ENCODE measurements around the gene CHPF. TPM values are rescaled to one million over a fixed set of nuclear protein-coding genes. Genes with fewer than 3 reads are reported as not detected.

The CHPF gene, protein sequence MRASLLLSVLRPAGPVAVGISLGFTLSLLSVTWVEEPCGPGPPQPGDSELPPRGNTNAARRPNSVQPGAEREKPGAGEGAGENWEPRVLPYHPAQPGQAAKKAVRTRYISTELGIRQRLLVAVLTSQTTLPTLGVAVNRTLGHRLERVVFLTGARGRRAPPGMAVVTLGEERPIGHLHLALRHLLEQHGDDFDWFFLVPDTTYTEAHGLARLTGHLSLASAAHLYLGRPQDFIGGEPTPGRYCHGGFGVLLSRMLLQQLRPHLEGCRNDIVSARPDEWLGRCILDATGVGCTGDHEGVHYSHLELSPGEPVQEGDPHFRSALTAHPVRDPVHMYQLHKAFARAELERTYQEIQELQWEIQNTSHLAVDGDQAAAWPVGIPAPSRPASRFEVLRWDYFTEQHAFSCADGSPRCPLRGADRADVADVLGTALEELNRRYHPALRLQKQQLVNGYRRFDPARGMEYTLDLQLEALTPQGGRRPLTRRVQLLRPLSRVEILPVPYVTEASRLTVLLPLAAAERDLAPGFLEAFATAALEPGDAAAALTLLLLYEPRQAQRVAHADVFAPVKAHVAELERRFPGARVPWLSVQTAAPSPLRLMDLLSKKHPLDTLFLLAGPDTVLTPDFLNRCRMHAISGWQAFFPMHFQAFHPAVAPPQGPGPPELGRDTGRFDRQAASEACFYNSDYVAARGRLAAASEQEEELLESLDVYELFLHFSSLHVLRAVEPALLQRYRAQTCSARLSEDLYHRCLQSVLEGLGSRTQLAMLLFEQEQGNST
- total RNA-seq (2014; rRNA removed; shearing (Covaris generic)) = 126 and 132 TPM in 2 replicates
- polyA plus RNA-seq (2015; cell fraction: cytosol; rRNA removed) = 144 and 151 TPM in 2 replicates
- polyA plus RNA-seq (2015; cell fraction: nucleus; rRNA removed) = 126 and 139 TPM in 2 replicates

GRCh38 chr2:219543596-219544358 is at the start of gene CHPF, which contains the start of gene TMEM198:
CHPF (minus strand) TSS chr2:219543809; CDS start chr2:219543538, 271 bp downstream.
TMEM198 (plus strand) TSS chr2:219544028; CDS start chr2:219544728, 700 bp downstream.
- DNase-seq (ENCODE audit: low read depth) = peak; percentile 99

- no peak for DNase-seq (ENCODE audit: low read depth)
Measured at GRCh38 chr2:219593154-219593553, 49.5 kb upstream of the CHPF start.

DNA sequence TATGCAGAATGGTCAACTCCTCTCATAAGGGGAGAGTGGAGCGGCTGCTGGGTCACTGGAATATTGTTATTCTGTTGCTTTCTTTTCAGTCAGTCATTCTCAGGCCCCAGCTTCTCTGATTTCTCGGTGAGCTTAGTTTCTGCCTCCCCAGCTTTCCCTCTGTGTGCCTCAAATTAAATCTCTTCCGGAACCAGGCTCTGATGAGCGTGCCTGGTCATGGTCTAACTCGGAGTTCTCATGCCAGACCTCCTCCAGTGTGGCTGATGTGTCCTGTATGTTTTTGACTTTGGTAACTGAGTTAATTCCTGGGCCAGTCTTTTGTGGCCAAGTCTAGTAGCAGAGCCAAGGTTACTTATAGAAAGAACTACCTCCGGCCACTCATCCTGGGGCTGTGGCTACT is 49.1 kb upstream of the CHPF start:
- no peak for DNase-seq (ENCODE audit: low read depth)

GRCh38 chr2:219591091-219591490 is 47.5 kb upstream of the CHPF start:
- DNase-seq (ENCODE audit: low read depth) = no peak

GRCh38 chr2:219581346-219581745 is 37.7 kb upstream of the CHPF start:
- no peak for DNase-seq (ENCODE audit: low read depth)

GRCh38 chr2:219578811-219579613 is 35.4 kb upstream of the CHPF start:
- DNase-seq (ENCODE audit: low read depth) = no peak

- DNase-seq (ENCODE audit: low read depth) = peak; percentile 16
Measured at GRCh38 chr2:219576505-219577388, 33.1 kb upstream of the CHPF start.

- DNase-seq (ENCODE audit: low read depth) = no peak
Measured at GRCh38 chr2:219575566-219576504, 32.2 kb upstream of the CHPF start.

DNA sequence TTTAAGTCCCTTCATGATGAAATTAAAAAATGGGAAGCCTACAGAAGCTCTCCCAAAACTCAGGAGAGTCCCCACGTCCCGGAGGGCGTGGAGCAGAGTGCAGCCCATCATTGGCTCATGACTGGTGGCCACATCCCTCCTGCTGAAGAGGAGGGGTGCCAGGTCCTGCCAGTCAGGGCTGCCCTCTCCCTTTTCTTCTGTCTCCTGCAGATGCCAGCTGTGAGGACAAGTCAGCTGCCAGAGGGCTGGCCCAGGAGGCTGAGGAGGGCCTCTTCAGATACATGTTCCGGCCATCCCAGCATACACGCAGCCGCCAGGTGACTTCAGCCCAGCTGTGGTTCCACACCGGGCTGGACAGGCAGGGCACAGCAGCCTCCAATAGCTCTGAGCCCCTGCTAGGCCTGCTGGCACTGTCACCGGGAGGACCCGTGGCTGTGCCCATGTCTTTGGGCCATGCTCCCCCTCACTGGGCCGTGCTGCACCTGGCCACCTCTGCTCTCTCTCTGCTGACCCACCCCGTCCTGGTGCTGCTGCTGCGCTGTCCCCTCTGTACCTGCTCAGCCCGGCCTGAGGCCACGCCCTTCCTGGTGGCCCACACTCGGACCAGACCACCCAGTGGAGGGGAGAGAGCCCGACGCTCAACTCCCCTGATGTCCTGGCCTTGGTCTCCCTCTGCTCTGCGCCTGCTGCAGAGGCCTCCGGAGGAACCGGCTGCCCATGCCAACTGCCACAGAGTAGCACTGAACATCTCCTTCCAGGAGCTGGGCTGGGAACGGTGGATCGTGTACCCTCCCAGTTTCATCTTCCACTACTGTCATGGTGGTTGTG is 31.1 kb upstream of the CHPF start:
- DNase-seq (ENCODE audit: low read depth) = no peak

- no peak for DNase-seq (ENCODE audit: low read depth)
Measured at GRCh38 chr2:219573166-219573565, 29.6 kb upstream of the CHPF start.

- DNase-seq (ENCODE audit: low read depth) = no peak
Measured at GRCh38 chr2:219572237-219573001, 28.8 kb upstream of the CHPF start, which contains the start of gene INHA. INHA (plus strand) TSS chr2:219572310; CDS start chr2:219572375, 65 bp downstream.

DNA sequence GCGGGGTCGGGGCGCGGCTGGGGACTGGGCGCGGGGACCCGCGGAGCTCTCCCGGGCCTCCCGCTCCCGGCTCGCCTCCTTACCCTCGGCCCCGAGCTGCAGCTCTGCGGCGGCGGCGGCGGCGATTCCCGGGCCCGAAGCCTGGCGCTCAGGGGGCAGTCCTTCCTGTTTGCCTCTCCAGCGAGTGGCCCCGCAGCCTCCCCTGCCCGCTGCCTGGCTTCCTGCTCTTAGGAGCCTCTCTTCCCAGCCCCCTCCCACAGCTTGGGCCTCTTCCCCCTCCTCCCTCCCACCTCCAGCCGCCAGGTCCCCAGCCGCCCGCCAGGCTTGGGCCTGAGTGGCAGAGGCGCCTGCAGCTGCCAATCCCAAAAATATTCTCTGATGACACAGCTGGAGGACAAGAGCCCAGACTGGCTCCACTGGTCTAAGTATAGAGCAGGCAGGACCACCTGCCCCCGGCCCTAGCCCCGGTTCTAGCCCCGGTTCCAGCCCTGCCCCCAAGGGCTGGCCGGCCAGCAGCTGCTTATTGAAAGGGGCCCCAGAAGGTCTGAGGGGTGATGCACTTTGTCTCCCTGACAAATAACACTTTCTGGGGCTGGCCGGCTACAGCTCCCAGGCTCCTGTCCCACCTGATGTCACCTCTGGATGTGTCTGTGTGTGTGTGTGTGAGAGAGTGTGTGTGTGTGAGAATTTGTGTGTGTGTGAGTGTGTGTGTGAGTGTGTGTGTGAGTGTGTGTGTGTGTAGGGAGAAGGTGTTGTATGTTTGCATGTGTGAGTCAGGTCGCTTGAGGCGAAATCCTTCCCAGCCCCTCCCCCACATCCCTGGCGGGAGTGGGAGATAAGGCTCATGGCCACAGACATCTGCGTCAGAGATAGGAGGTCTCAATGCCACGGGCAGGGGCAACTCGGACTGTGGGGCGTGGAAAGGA is 28.0 kb upstream of the CHPF start, which contains the start of gene OBSL1:
Gene OBSL1 (minus strand): TSS at position 229 of the 926 bp plus-strand sequence. CDS start 307 bp downstream, outside the sequence.
- DNase-seq (ENCODE audit: low read depth) = peak; percentile 66

DNA sequence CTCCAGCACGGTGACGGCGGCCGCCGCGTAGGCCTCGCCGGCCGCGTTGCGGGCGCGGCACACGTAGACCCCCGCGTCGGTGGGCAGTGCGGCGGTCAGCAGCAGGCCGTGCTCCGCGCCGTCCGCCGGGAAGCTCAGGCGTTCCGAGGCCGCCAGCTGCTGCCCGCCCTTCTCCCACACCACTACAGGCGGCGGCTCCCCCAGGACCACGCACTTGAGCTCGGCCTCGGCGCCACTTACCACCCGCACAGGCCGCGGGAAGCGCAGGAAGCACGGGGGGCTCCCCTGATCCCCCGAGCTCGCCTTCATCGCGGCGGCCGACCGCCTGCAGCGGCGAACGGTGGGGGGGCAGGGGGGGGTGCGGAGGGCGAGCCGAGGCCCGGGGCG is 27.3 kb upstream of the CHPF start:
- no peak for DNase-seq (ENCODE audit: low read depth)

DNA sequence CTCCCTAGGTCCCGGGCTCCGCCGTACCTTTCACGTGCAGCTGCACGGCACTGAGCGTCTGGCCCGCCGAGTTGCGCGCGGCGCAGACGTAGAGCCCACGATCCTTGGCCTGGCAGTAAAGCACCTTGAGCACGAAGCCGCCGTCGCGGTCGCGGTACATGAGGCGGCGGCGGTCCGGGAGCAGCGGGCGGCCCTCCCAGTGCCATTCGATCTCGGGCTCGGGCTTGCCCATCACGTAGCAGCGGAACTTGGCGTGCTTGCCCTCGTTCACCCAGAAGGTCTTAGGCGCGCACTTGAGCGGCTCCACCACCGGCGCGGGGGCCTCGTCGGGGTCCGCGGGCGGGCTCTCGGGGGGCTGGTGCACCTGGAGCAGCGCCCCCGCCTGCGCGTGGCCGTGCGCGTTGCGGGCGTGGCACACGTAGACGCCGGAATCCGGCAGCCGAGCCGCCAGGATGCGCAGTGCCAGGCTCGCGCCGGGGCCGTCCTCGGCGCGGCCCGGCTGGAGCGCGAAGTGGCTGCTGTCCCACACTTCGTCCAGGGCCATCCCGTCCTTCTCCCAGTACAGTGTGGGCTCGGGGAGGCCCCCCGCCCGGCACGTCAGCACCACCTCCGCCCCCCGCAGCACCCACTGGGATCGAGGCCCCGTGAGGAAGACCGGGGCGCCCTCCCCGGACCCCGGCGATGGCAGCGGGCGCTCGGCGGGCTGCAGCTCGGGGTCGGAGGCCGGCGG is 26.8 kb upstream of the CHPF start:
- no peak for DNase-seq (ENCODE audit: low read depth)

GRCh38 chr2:219569635-219570034 is 26.0 kb upstream of the CHPF start:
- no peak for DNase-seq (ENCODE audit: low read depth)

Data from HT1080 (cell line).